ENCODE data around the gene DMPK. TPM values are rescaled to one million over a fixed set of nuclear protein-coding genes. Genes with fewer than 3 reads are reported as not detected.
A peak's percentile ranks its signal among the peaks of the same experiment; 100 is the strongest.

DMPK gene
- total RNA-seq, 2 donors from 2014 or later = 52.8 to 88.2 TPM

DNA sequence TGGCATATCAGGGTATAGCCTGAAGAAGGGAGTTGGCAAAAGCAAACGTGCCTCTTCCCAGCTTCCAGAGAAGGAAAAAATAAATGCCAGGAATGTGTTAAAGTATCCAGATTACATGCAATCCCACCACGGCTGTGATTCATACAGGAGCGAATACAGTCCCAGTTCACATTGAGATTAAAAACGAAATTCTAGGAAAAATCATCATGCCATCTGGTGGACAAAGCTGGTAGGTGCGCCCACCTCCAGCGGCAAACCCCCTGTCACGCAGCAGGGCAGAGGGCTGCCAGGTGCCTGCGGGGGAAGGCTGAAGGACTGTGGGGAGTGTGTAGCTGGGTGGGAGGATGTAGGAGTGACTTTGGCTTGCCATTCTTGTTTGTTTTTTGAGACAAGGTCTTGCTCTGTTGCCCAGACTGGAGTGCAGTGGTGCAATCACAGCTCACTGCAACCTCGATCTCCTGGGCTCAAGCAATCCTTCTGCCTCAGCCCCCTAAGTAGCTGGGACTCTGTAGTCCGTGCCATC lies 16.8 kb upstream of the DMPK start:
- Histone ChIP-seq H3K4me3 (no peak overlapping the region), H3K27me3 (replicated peaks; ENCODE audit: insufficient read depth) (no peaks in the 10 kb centered on the region), H3K4me1 (replicated peaks) (no peaks in the 10 kb centered on the region), H3K36me3 (no peaks in the 10 kb centered on the region), H3K9me3 (no peaks in the 10 kb centered on the region), H3K27ac (peak overlapping the region; percentile 2 to 11)
- intact Hi-C loops (cut with DNase I) = loop anchor here (5.0 kb wide), 1 partner anchor 82 kb away; no protein-coding TSS in a partner anchor
- peak; percentile 60 for TF ChIP-seq POLR2AphosphoS5 (IDR thresholded peaks at IDR 0.05)
- no peak for TF ChIP-seq POLR2A (IDR thresholded peaks at IDR 0.05)
- TF ChIP-seq CTCF (IDR thresholded peaks at IDR 0.05) = peak; percentile 75 to 89 (median 86)
- WGBS = 3% methylated on average over 10 of the region's 10 CpGs
- DNase-seq (ENCODE audit: low spot score) = no peak

- Histone ChIP-seq H3K36me3 (no peaks in the 10 kb centered on the region), H3K4me1 (replicated peaks) (peaks cover 2% of the 10 kb centered on the region), H3K9me3 (no peaks in the 10 kb centered on the region), H3K4me3 (no peak overlapping the region), H3K27ac (no peak overlapping the region), H3K27me3 (replicated peaks; ENCODE audit: insufficient read depth) (no peaks in the 10 kb centered on the region)
- DNase-seq (ENCODE audit: low spot score) = no peak
- TF ChIP-seq CTCF (IDR thresholded peaks at IDR 0.05) = no peak
- TF ChIP-seq POLR2AphosphoS5 (IDR thresholded peaks at IDR 0.05) = no peak
- TF ChIP-seq POLR2A (IDR thresholded peaks at IDR 0.05) = no peak
- 80% methylated on average over 2 of the region's 2 CpGs for WGBS
- intact Hi-C loops (cut with DNase I) = loop anchor here (5.0 kb wide), 1 partner anchor 77 kb away; no protein-coding TSS in a partner anchor
Measured at GRCh38 chr19:45794627-45795026, 12.3 kb upstream of the DMPK start.

- H3K27ac ChIP-seq = no peak overlapping the region
- no peaks in the 10 kb centered on the region for H3K27me3 ChIP-seq (replicated peaks; ENCODE audit: insufficient read depth)
- H3K4me1 ChIP-seq (replicated peaks) = peaks cover 2% of the 10 kb centered on the region
- TF ChIP-seq POLR2AphosphoS5 (IDR thresholded peaks at IDR 0.05) (no peak), CTCF (IDR thresholded peaks at IDR 0.05) (no peak), POLR2A (IDR thresholded peaks at IDR 0.05) (no peak)
- no peak for DNase-seq (ENCODE audit: low spot score)
- 59% methylated on average over 6 of the region's 6 CpGs for WGBS
- no peak overlapping the region for H3K4me3 ChIP-seq
- no peaks in the 10 kb centered on the region for H3K36me3 ChIP-seq
- intact Hi-C loops (cut with DNase I) = no loop called here
- H3K9me3 ChIP-seq = no peaks in the 10 kb centered on the region
Measured at GRCh38 chr19:45793876-45794275, 11.6 kb upstream of the DMPK start.

DNA sequence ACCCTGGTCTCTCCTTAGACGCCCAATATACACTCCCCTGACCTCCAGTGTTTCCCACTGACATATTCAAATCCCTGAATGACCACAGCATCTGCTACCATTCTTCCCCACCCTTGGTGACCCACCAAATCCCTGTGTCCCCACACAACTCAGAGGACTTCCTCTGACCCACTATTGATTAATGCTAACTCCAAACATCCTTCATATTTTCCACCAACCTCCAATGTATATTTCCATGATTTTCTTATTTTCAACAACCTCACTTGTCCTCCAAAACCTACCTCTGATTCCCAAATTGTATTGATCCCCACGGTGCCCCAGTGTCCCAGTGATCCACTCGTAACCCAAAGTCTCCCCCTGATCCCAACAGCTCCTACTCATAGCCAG lies 10.9 kb upstream of the DMPK start:
- no peaks in the 10 kb centered on the region for H3K27me3 ChIP-seq (replicated peaks; ENCODE audit: insufficient read depth)
- intact Hi-C loops (cut with DNase I) = no loop called here
- H3K27ac ChIP-seq = no peak overlapping the region
- WGBS = 46% methylated on average over 3 of the region's 3 CpGs
- H3K4me3 ChIP-seq = peak overlapping the region in 1 of 2 donors; percentile 82
- H3K4me1 ChIP-seq (replicated peaks) = peaks cover 2% of the 10 kb centered on the region
- TF ChIP-seq CTCF (IDR thresholded peaks at IDR 0.05) (no peak), POLR2A (IDR thresholded peaks at IDR 0.05) (no peak), POLR2AphosphoS5 (IDR thresholded peaks at IDR 0.05) (no peak)
- DNase-seq (ENCODE audit: low spot score) = no peak
- no peaks in the 10 kb centered on the region for H3K9me3 ChIP-seq
- H3K36me3 ChIP-seq = no peaks in the 10 kb centered on the region

- TF ChIP-seq POLR2AphosphoS5 (IDR thresholded peaks at IDR 0.05) = peak; percentile 92
- TF ChIP-seq POLR2A (IDR thresholded peaks at IDR 0.05) = peak; percentile 49
- no peak for TF ChIP-seq CTCF (IDR thresholded peaks at IDR 0.05)
- 0% methylated on average over 20 of the region's 86 CpGs for WGBS
- Histone ChIP-seq H3K4me1 (replicated peaks) (peaks cover 2% of the 10 kb centered on the region), H3K27me3 (replicated peaks; ENCODE audit: insufficient read depth) (no peaks in the 10 kb centered on the region), H3K36me3 (no peaks in the 10 kb centered on the region), H3K27ac (peak within 1 kb of the TSS; percentile 55 to 68), H3K4me3 (peak within 1 kb of the TSS; percentile 71 to 82), H3K9me3 (no peaks in the 10 kb centered on the region)
- DNase-seq (ENCODE audit: low spot score) = peak; percentile 100
- intact Hi-C loops (cut with DNase I) = no loop called here
Measured at GRCh38 chr19:45792470-45793177, 10.3 kb upstream of the DMPK start, which contains the start of gene DMWD. Gene DMWD, minus strand, starts transcription at chr19:45792845. Its CDS starts 89 bp downstream, at chr19:45792756.
